H1 (cell line): Measurements from ENCODE around the gene MAN1C1. TPM values are rescaled to one million over a fixed set of nuclear protein-coding genes. Genes with fewer than 3 reads are reported as not detected.

Experiments
- EP300 ChIP-seq, 2 experiments: IDR thresholded peaks; 1 replicate in 1 of 2; 2 replicates in 1 of 2; pipeline ENCODE4 v1.6.1; 2011 to 2012; ENCODE audit warnings: low read depth in 2 of 2, low read length in 2 of 2, mild to moderate bottlenecking in 2 of 2, borderline replicate concordance in 1 of 2, inconsistent platforms in 1 of 2, moderate library complexity in 1 of 2
- SIX5 ChIP-seq: IDR thresholded peaks from 2 replicates; pipeline ENCODE4 v1.6.1; 2011; ENCODE audit warnings: mild to moderate bottlenecking, low read depth, low read length
- polyA plus RNA-seq, 7 experiments: library from polyadenylated mRNA; depleted of rRNA in 3 of 7; stranded (reverse) in 5 of 7; unstranded in 2 of 7; fragments of >200 nt in 5 of 7; fragments of 200-250 nt in 2 of 7; gene quantifications; 1 replicate in 5 of 7; 2 replicates in 1 of 7; 4 replicates in 1 of 7; pipeline versions ENCODE4 v1.2.1 to v1.2.3, GENCODE V29; 2011 to 2013; ENCODE audit warnings: missing spikeins in 2 of 7, mixed read lengths in 2 of 7
- total RNA-seq: library from RNA; stranded (reverse); fragmentation: NEBNext Ultra II Directional; extraction: Animal tissue kit (Norgen Biotek cat#: 25700); gene quantifications from 2 replicates; pipeline ENCODE4 v1.2.1, GENCODE V29; 2021
- TF ChIP-seq, protein P1 (sequence below): IDR thresholded peaks from 2 replicates; pipeline ENCODE4 v1.6.1; 2012; ENCODE audit warnings: inconsistent platforms

Gene MAN1C1
- total and polyA plus RNA-seq, 2 of the 8 experiments (the other 6 are each of a cell fraction or from before 2014, with no cell fraction given) = 7.8 to 15.2 TPM

DNA sequence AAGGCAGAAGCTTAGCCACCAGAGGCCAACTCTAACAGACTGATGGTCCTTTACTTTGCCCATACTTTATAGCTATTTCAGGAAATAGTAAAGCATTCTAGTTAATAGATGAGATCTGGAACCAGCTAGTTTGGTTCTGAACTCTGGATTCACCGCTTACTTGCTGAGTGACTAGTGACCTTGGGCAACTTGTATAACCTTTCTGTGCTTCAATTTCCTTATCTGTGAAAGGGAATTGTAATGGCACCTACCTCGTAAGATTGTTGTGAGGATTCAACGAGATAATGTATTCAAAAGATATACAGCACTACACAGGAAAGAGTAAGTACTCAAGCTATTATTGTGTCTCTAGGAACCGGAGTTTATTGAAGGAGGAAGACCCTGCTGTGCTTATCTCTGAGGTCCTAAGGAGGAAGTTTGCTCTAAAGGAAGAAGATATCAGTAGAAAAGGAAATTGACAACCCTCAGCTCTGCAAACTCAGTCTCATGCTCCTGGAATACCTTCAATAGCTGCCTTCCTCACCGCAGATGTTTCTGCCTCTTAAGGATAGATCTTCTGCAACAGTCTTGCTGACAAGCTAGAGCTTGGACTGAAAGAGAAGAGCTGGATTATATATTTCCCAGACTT, 215.1 kb downstream of the MAN1C1 start (continued):
- TF ChIP-seq SIX5 (no peak), EP300 (IDR thresholded peaks at IDR 0.05; ENCODE audit: borderline replicate concordance in 1 of 2, low read depth in 2 of 2, low read length in 2 of 2) (no peak)
- TF ChIP-seq, protein P1, sequence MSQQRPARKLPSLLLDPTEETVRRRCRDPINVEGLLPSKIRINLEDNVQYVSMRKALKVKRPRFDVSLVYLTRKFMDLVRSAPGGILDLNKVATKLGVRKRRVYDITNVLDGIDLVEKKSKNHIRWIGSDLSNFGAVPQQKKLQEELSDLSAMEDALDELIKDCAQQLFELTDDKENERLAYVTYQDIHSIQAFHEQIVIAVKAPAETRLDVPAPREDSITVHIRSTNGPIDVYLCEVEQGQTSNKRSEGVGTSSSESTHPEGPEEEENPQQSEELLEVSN = no peak
